Esophagus squamous epithelium (tissue), 4 donors: ENCODE data around the gene CTNNA3.

Experiments
- CTCF ChIP-seq, 6 experiments: fragments of 450-650 bp in 4 of 6; fragments of 200-600 bp in 2 of 6; sonication (generic) in 2 of 6; IDR thresholded peaks; one replicate each; pipeline ENCODE4 v1.5.1; 2016 to 2019; ENCODE audit warnings: antibody characterized with exemption in 6 of 6, mild to moderate bottlenecking in 4 of 6, moderate library complexity in 4 of 6
- POLR2A ChIP-seq, 4 donors: fragments of 450-650 bp; IDR thresholded peaks; one replicate each; pipeline ENCODE4 v1.6.1; 2017; ENCODE audit warnings: antibody characterized with exemption in 4 of 4, mild to moderate bottlenecking in 4 of 4, moderate library complexity in 3 of 4

- no peak for TF ChIP-seq POLR2A (IDR thresholded peaks at IDR 0.05)
- TF ChIP-seq CTCF (IDR thresholded peaks at IDR 0.05) = no peak
These were observed 768.6 kb downstream of the CTNNA3 start for GRCh38 chr10:66927251-66927935.
